Measurements from ENCODE around the gene OR51A4.

- no peak for TF ChIP-seq CTCF (IDR thresholded peaks at IDR 0.05)
- TF ChIP-seq POLR2A (IDR thresholded peaks at IDR 0.05), result no peak
- no peak for TF ChIP-seq POLR2AphosphoS5 (IDR thresholded peaks at IDR 0.05)
- no peak for TF ChIP-seq EP300 (IDR thresholded peaks at IDR 0.05)
These were observed 35.3 kb upstream of the OR51A4 start for GRCh38 chr11:4982678-4983077.
